GM13976 (cell line): ENCODE results near the gene TIMP1.

Experiments used
- DNase-seq: peaks from one replicate; pipeline ENCODE4 v3.0.0; 2012; ENCODE audit warnings: low spot score
- in situ Hi-C: fragments of 300-500 bp; cut with MboI; formaldehyde crosslinking; loops from one replicate; pipeline ENCODE4 v1.12.0; 2022; ENCODE audit warnings: low sequenced_read_pairs, mixed read lengths, inconsistent platforms; ENCODE audit not compliant: unreplicated experiment
- TF ChIP-seq, protein P1 (sequence below): IDR thresholded peaks from 2 replicates; pipeline ENCODE4 v1.5.1; 2012; ENCODE audit warnings: borderline replicate concordance, mild to moderate bottlenecking; ENCODE audit not compliant: insufficient read depth; ENCODE audit errors: extremely low read depth, missing control alignments, control extremely low read depth

The TIMP1 gene

GRCh38 chrX:47566841-47567240 lies 15.4 kb upstream of the TIMP1 start:
- TF ChIP-seq, protein P1, sequence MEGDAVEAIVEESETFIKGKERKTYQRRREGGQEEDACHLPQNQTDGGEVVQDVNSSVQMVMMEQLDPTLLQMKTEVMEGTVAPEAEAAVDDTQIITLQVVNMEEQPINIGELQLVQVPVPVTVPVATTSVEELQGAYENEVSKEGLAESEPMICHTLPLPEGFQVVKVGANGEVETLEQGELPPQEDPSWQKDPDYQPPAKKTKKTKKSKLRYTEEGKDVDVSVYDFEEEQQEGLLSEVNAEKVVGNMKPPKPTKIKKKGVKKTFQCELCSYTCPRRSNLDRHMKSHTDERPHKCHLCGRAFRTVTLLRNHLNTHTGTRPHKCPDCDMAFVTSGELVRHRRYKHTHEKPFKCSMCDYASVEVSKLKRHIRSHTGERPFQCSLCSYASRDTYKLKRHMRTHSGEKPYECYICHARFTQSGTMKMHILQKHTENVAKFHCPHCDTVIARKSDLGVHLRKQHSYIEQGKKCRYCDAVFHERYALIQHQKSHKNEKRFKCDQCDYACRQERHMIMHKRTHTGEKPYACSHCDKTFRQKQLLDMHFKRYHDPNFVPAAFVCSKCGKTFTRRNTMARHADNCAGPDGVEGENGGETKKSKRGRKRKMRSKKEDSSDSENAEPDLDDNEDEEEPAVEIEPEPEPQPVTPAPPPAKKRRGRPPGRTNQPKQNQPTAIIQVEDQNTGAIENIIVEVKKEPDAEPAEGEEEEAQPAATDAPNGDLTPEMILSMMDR: no peak
- in situ Hi-C loops: no loop called here
- peak; percentile 54 for DNase-seq

DNA sequence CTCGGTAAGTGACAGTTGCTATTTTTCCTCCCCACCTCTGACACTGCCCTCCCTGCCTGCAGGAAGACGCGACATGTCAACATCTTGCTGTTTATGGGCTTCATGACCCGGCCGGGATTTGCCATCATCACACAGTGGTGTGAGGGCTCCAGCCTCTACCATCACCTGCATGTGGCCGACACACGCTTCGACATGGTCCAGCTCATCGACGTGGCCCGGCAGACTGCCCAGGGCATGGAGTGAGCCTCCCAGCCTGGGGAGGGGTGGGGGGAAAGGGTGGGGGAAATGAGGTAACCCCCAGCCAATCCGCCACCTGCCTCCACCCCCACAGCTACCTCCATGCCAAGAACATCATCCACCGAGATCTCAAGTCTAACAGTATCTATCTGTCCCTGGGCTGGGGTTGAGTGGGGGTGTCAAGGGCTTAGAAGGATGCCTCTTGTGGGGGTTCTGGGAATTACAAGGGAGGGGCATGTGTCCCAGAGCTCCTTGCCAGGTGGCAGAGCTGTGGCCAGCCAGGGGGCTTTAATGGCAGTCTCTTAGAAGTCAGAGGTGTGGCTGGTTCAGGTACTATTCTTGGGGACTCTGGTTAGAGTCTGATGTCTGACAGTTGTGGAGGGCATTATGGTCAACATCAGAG lies 13.5 kb upstream of the TIMP1 start:
- peak; percentile 37 for DNase-seq
- TF ChIP-seq, protein P1: peak; percentile 10
- in situ Hi-C loops: no loop called here

- no peak for DNase-seq
- in situ Hi-C loops: no loop called here
- TF ChIP-seq, protein P1: no peak
Observed at GRCh38 chrX:47570794-47571193, 11.4 kb upstream of the TIMP1 start.

- no peak for DNase-seq
- TF ChIP-seq, protein P1: no peak
- in situ Hi-C loops: no loop called here
Observed at GRCh38 chrX:47571215-47571614, 11.0 kb upstream of the TIMP1 start.

DNA sequence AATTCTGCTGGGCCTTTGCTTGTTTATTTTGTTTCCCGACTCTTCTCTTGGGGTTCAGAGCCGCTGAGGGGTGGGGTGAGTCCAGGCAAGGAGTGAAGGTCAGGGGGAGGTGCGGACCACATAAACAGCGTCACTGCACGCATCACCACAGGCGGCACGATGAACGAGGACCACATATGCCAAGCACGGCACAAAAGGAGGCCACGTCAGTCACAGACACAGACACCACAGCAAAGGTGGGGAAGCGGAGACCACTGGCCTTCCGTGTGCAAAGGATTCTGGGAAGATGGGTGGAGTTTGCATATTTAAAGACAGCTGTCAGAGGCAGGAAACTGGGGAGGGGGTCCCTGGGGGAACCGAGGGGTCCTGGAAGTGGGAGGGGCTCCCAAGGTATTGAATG lies 10.3 kb upstream of the TIMP1 start:
- DNase-seq: no peak
- in situ Hi-C loops: no loop called here
- TF ChIP-seq, protein P1: no peak

DNA sequence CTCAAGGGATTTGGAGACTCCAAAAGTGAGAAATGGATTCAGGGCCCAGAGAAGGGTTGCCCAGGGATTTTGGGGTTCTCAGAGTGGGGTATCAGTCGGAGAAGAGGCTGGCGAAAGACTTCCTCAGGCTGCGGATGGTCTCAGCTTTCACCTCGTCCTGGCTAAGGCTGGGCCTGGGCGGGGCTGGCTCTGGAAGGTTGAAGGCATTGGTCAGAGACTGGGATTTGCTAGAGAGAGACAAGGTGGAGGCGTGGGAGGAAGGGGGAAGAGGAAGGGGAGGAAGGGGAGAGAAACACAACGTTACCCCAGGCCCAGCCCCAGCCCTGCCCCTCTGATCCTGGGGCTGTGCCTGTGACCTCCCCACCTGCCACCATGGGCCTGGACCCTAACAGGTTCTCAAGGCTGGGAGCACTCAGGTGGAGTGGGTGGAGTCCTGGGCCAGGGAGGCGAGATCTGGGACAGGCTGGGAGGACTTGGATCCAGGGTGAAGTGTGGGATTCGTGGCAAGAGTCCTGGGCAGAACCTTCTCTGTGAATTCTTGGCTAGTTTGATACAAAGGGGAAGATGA lies 9.4 kb upstream of the TIMP1 start:
- no peak for DNase-seq
- in situ Hi-C loops: no loop called here
- TF ChIP-seq, protein P1: no peak
